Neural cell (in vitro differentiated cells): ENCODE measurements around the gene DNAH3.

Source experiments
- EP300 ChIP-seq: fragments of 450-650 bp; conservative IDR thresholded peaks from 2 replicates; pipeline ENCODE4 v1.6.1; 2014; ENCODE audit warnings: antibody characterized with exemption, mild to moderate bottlenecking, moderate library complexity; ENCODE audit not compliant: poor library complexity, severe bottlenecking
- EZH2 ChIP-seq: fragments of 200-600, 300-800 bp; shearing (Covaris generic), sonication (generic); IDR thresholded peaks from 2 replicates; pipeline ENCODE4 v1.6.1; 2014; ENCODE audit warnings: antibody characterized with exemption, low read length, borderline replicate concordance, mild to moderate bottlenecking; ENCODE audit not compliant: insufficient read depth, poor library complexity, severe bottlenecking
- MXI1 ChIP-seq: fragments of 450-650 bp; conservative IDR thresholded peaks from 2 replicates; pipeline ENCODE4 v1.6.1; 2014; ENCODE audit warnings: antibody characterized with exemption, mild to moderate bottlenecking; ENCODE audit not compliant: poor library complexity, severe bottlenecking
- POLR2AphosphoS5 ChIP-seq: IDR thresholded peaks from 2 replicates; pipeline ENCODE4 v1.6.1; 2012
- RAD21 ChIP-seq: fragments of 450-650 bp; conservative IDR thresholded peaks from 2 replicates; pipeline ENCODE4 v1.6.1; 2014; ENCODE audit warnings: antibody characterized with exemption, mild to moderate bottlenecking, moderate library complexity
- SMC3 ChIP-seq: fragments of 450-650 bp; conservative IDR thresholded peaks from 2 replicates; pipeline ENCODE4 v1.6.1; 2014; ENCODE audit warnings: antibody characterized with exemption, mild to moderate bottlenecking, moderate library complexity; ENCODE audit not compliant: poor library complexity
- TAF1 ChIP-seq: IDR thresholded peaks from 2 replicates; pipeline ENCODE4 v1.6.1; 2012; ENCODE audit warnings: low read depth
- TF ChIP-seq, protein P1 (sequence below): fragments of 450-650 bp; IDR thresholded peaks from 2 replicates; pipeline ENCODE4 v1.5.1; 2014; ENCODE audit warnings: antibody characterized with exemption, mild to moderate bottlenecking, moderate library complexity; ENCODE audit not compliant: poor library complexity, severe bottlenecking
- TF ChIP-seq, protein P2 (sequence below): IDR thresholded peaks from 2 replicates; pipeline ENCODE4 v1.6.1; 2012; ENCODE audit warnings: borderline replicate concordance

DNA sequence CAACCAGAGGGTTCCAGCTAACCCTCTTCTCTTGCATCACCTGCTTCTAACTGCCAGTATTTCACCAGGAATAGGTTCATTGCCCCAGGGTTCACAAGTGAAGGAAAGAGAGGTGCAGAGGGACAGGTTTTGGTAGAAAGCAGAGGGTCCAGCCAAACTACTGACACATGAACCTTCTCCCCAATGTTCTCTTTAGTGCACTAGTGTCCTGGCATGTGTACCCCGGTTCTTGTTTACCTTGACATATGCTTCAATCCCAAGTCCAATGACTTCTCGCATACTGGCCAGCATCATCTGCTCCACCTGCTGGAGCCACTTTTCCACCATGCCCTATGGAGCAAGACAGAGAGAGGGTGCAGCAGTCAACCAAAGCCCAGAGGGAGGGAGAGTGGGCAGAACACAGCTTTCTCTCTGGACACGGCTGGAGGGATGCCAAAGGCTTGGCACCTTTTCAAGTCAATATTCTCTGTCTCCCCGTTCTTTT, 90.6 kb downstream of the DNAH3 start:
- TF ChIP-seq EP300 (no peak), POLR2AphosphoS5 (no peak), TAF1 (no peak), EZH2 (no peak), MXI1 (no peak), RAD21 (no peak), SMC3 (no peak)
- TF ChIP-seq, protein P1, sequence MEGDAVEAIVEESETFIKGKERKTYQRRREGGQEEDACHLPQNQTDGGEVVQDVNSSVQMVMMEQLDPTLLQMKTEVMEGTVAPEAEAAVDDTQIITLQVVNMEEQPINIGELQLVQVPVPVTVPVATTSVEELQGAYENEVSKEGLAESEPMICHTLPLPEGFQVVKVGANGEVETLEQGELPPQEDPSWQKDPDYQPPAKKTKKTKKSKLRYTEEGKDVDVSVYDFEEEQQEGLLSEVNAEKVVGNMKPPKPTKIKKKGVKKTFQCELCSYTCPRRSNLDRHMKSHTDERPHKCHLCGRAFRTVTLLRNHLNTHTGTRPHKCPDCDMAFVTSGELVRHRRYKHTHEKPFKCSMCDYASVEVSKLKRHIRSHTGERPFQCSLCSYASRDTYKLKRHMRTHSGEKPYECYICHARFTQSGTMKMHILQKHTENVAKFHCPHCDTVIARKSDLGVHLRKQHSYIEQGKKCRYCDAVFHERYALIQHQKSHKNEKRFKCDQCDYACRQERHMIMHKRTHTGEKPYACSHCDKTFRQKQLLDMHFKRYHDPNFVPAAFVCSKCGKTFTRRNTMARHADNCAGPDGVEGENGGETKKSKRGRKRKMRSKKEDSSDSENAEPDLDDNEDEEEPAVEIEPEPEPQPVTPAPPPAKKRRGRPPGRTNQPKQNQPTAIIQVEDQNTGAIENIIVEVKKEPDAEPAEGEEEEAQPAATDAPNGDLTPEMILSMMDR = no peak
- TF ChIP-seq, protein P2, sequence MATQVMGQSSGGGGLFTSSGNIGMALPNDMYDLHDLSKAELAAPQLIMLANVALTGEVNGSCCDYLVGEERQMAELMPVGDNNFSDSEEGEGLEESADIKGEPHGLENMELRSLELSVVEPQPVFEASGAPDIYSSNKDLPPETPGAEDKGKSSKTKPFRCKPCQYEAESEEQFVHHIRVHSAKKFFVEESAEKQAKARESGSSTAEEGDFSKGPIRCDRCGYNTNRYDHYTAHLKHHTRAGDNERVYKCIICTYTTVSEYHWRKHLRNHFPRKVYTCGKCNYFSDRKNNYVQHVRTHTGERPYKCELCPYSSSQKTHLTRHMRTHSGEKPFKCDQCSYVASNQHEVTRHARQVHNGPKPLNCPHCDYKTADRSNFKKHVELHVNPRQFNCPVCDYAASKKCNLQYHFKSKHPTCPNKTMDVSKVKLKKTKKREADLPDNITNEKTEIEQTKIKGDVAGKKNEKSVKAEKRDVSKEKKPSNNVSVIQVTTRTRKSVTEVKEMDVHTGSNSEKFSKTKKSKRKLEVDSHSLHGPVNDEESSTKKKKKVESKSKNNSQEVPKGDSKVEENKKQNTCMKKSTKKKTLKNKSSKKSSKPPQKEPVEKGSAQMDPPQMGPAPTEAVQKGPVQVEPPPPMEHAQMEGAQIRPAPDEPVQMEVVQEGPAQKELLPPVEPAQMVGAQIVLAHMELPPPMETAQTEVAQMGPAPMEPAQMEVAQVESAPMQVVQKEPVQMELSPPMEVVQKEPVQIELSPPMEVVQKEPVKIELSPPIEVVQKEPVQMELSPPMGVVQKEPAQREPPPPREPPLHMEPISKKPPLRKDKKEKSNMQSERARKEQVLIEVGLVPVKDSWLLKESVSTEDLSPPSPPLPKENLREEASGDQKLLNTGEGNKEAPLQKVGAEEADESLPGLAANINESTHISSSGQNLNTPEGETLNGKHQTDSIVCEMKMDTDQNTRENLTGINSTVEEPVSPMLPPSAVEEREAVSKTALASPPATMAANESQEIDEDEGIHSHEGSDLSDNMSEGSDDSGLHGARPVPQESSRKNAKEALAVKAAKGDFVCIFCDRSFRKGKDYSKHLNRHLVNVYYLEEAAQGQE = no peak
